Suprapubic skin (tissue), 3 donors: ENCODE results near the gene GSG1.

Experiments
- CTCF ChIP-seq, 2 donors: fragments of 200-600 bp in 1 of 2; fragments of 450-650 bp in 1 of 2; sonication (generic) in 1 of 2; IDR thresholded peaks; one replicate each; pipeline ENCODE4 v1.5.1; 2016 to 2019; ENCODE audit warnings: antibody characterized with exemption in 2 of 2, mild to moderate bottlenecking in 1 of 2, moderate library complexity in 1 of 2
- EP300 ChIP-seq: sonication (generic); formaldehyde crosslinking; IDR thresholded peaks from one replicate; pipeline ENCODE4 v1.6.1; 2017; ENCODE audit warnings: antibody characterized with exemption
- POLR2A ChIP-seq, 2 donors: fragments of 450-650 bp; IDR thresholded peaks; one replicate each; pipeline ENCODE4 v1.6.1; 2017; ENCODE audit warnings: antibody characterized with exemption in 2 of 2, mild to moderate bottlenecking in 2 of 2, moderate library complexity in 2 of 2

GRCh38 chr12:13152756-13153155 lies 49.3 kb upstream of the GSG1 start:
- TF ChIP-seq CTCF (IDR thresholded peaks at IDR 0.05): no peak
- no peak for TF ChIP-seq POLR2A (IDR thresholded peaks at IDR 0.05)
- no peak for TF ChIP-seq EP300
